Lung (tissue), 12 donors: ENCODE data around the gene GALC. TPM values are rescaled to one million over a fixed set of nuclear protein-coding genes. Genes with fewer than 3 reads are reported as not detected.

Experiments used
- ATAC-seq: fragments of 200-7000 bp; cut with Tn5 transposase; one replicate; pipeline ENCODE4 v1.9.1; 2020; ENCODE audit warnings: moderate number of reproducible peaks; ENCODE audit not compliant: insufficient read depth, low FRiP score
- DNase-seq, 3 donors: peaks; one replicate each; pipeline ENCODE4 v3.0.0-alpha.2; 2013 to 2017
- H3K27ac ChIP-seq, 2 donors: one replicate each; pipeline ENCODE4 v1.5.1; 2013; ENCODE audit warnings: mild to moderate bottlenecking in 2 of 2, moderate library complexity in 2 of 2, control low read depth in 1 of 2, inconsistent platforms in 1 of 2, low read depth in 1 of 2, low read length in 1 of 2
- H3K27me3 ChIP-seq, 3 donors: one replicate each; pipeline ENCODE4 v1.5.1; 2013; ENCODE audit warnings: low read length in 2 of 3; ENCODE audit not compliant: control insufficient read depth in 3 of 3, insufficient read depth in 3 of 3
- H3K36me3 ChIP-seq, 4 donors: one replicate each; pipeline ENCODE4 v1.5.1; 2013; ENCODE audit warnings: low read length in 4 of 4, mild to moderate bottlenecking in 1 of 4, moderate library complexity in 1 of 4; ENCODE audit not compliant: control insufficient read depth in 4 of 4, insufficient read depth in 4 of 4
- H3K4me1 ChIP-seq, 5 donors: one replicate each; pipeline ENCODE4 v1.5.1; 2013; ENCODE audit warnings: low read length in 5 of 5, mild to moderate bottlenecking in 2 of 5, moderate library complexity in 1 of 5; ENCODE audit not compliant: control insufficient read depth in 5 of 5, insufficient read depth in 5 of 5
- H3K4me3 ChIP-seq: one replicate; pipeline ENCODE4 v1.5.1; 2013; ENCODE audit warnings: mild to moderate bottlenecking, control low read depth, moderate library complexity
- H3K9ac ChIP-seq, 2 donors: one replicate each; pipeline ENCODE4 v1.5.1; 2013; ENCODE audit warnings: low read length in 2 of 2, control low read depth in 1 of 2; ENCODE audit not compliant: insufficient read depth in 1 of 2
- H3K9me3 ChIP-seq, 4 donors: one replicate each; pipeline ENCODE4 v1.5.1; 2013; ENCODE audit warnings: low read length in 3 of 4, mild to moderate bottlenecking in 1 of 4, moderate library complexity in 1 of 4; ENCODE audit not compliant: control insufficient read depth in 4 of 4, insufficient read depth in 3 of 4
- WGBS, 2 donors: extraction: QIAGEN DNeasy Blood & Tissue Kit; methylation state at CpG; one replicate each; pipeline ENCODE4 v1.1.7; 2013; 5-methylcytosine and 5-hydroxymethylcytosine counted together
- polyA plus RNA-seq, 2 donors: library from polyadenylated mRNA; stranded (reverse); fragments of 200-250 nt; gene quantifications; one replicate each; pipeline ENCODE4 v1.2.1, GENCODE V29; 2013
- total RNA-seq, 2 donors: library from RNA; depleted of rRNA in 1 of 2; stranded (reverse); fragments of >200 nt in 1 of 2; gene quantifications; one replicate each; pipeline ENCODE4 v1.2.1, GENCODE V29; 2014 to 2021
- TF ChIP-seq, protein P1 (sequence below): IDR thresholded peaks from 2 replicates; pipeline ENCODE4 v1.5.1; 2012; ENCODE audit warnings: mild to moderate bottlenecking; ENCODE audit errors: control extremely low read depth, extremely low read depth
- donor health status: control.
- donor health status: control.
- donor health status: Bipolar disorder and iron deficiency.
- donor health status: healthy.
- donor health status: DM: yes; HTN: yes; CAD: no.

Gene GALC
- total and polyA plus RNA-seq, 4 donors, result 10.0 to 51.1 (median 33.5) TPM

DNA sequence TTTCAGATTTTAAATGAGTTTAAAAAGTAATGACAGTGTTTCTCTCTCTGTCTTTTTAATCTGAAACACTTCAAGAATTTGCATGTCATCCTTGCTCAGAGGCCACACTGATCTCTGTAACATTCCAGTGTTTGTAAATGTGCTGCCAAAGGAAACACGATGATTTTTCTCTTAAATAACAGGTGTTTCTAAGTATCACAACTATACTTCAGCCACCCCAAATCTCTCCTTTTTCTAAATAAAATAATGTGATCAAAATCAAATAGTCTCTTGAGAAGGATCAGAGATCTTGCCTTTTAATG, 3.3 kb upstream of the GALC start:
- peaks cover 0 to 10% (median 2%) of the 10 kb centered on the region in 5 donors for H3K4me1 ChIP-seq
- 36 to 51% methylated on average over 1 of the region's 1 CpG for WGBS, 2 donors
- no peaks in the 10 kb centered on the region for H3K9me3 ChIP-seq
- no peak overlapping the region for H3K27ac ChIP-seq
- H3K27me3 ChIP-seq, result no peaks in the 10 kb centered on the region
- no peaks in the 10 kb centered on the region for H3K36me3 ChIP-seq
- ATAC-seq (no peak), DNase-seq (no peak)
- no peak overlapping the region for H3K4me3 ChIP-seq
- no peak overlapping the region for H3K9ac ChIP-seq
- TF ChIP-seq, protein P1, sequence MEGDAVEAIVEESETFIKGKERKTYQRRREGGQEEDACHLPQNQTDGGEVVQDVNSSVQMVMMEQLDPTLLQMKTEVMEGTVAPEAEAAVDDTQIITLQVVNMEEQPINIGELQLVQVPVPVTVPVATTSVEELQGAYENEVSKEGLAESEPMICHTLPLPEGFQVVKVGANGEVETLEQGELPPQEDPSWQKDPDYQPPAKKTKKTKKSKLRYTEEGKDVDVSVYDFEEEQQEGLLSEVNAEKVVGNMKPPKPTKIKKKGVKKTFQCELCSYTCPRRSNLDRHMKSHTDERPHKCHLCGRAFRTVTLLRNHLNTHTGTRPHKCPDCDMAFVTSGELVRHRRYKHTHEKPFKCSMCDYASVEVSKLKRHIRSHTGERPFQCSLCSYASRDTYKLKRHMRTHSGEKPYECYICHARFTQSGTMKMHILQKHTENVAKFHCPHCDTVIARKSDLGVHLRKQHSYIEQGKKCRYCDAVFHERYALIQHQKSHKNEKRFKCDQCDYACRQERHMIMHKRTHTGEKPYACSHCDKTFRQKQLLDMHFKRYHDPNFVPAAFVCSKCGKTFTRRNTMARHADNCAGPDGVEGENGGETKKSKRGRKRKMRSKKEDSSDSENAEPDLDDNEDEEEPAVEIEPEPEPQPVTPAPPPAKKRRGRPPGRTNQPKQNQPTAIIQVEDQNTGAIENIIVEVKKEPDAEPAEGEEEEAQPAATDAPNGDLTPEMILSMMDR, result no peak

DNA sequence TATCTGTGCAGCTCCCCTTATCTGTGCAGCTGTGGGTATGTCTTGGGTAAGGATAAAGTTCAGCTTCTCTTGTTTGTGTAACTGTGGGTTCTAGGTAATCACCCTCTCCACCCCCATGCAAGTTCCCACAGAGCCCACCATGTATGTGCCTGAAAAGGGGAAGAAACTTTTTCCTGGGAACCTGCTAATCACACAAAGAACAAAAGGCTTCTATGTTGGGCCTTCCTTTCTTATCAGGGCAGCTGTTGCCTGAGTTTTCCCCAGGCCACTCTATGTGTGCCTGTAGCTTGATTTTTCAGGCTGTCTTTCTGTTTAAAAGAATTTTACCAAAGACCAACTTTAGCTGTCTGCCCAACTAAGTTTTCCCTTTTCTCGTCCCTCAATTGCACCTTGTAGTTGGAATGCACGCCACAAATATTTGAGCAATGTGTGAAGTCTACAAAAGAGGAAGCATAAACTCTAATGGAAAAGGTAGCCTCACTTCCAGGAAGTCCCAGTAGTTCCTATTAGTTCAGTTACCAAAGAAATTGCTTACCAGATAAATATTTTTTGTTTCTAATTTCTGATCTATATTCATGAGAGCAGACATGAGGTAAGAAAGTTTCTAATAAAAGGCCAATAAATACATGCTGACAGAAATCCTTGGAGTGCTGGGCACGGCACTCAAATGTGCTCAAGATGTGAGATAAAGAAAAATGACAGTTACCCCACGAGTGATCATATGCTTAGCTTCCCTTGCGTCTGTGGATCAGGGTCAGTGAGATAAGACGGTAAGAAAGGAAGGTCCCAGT, 2.7 kb upstream of the GALC start:
- peaks cover 0 to 10% (median 2%) of the 10 kb centered on the region in 5 donors for H3K4me1 ChIP-seq
- no peak overlapping the region for H3K4me3 ChIP-seq
- no peaks in the 10 kb centered on the region for H3K27me3 ChIP-seq
- H3K9me3 ChIP-seq, result no peaks in the 10 kb centered on the region
- no peak overlapping the region for H3K9ac ChIP-seq
- peak overlapping the region in 1 of 2 donors; percentile 77 for H3K27ac ChIP-seq
- no peaks in the 10 kb centered on the region for H3K36me3 ChIP-seq
- ATAC-seq, result no peak
- TF ChIP-seq, protein P1, result no peak
- 27 to 55% methylated on average over 6 of the region's 6 CpGs for WGBS, 2 donors
- DNase-seq, result peak in 1 of 3 donors; percentile 13

DNA sequence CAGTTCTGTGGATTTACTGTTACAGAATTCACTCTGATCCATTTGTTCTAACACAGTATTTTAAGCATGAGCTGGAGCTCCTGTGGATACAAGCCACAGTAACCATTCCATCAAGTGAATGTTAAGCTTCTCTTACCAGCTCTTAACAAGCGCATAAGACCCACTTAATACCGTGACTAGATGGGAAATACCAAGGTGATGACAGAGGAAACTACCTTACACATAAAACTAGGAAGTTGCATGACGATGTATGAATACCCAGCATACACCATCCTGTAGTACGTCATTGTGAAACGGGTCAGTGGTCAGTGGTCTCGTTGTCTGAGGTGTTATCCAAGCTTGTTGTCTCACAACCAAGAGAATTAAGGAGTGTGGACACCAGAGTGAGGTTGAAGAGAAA, 2.0 kb upstream of the GALC start:
- no peak overlapping the region for H3K27ac ChIP-seq
- no peak for DNase-seq
- ATAC-seq, result no peak
- H3K9ac ChIP-seq, result no peak overlapping the region
- H3K9me3 ChIP-seq, result no peaks in the 10 kb centered on the region
- H3K27me3 ChIP-seq, result no peaks in the 10 kb centered on the region
- no peaks in the 10 kb centered on the region for H3K36me3 ChIP-seq
- H3K4me1 ChIP-seq, result peaks cover 0 to 10% (median 2%) of the 10 kb centered on the region in 5 donors
- H3K4me3 ChIP-seq, result no peak overlapping the region
- TF ChIP-seq, protein P1, result no peak
- 41 to 58% methylated on average over 6 of the region's 6 CpGs for WGBS, 2 donors

DNA sequence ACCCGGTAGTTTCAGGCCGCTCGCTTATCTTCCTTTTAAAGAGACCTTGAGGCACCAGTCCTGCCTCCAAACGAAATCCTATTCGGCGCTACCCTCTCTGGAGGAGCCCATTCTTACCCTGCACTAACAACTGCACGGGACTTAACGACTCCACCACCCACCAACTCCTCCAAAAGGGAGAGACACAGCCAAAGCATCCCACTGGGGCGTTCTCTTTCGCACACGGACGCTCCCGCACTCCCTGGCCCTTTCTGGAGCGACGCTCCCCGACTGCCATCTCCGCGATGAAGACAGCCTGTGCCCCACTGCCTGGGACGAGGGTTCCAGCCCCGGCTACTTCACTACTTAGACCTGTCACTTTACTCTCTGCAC, 650 bp downstream of the GALC start:
- H3K36me3 ChIP-seq, result no peaks in the 10 kb centered on the region
- peak; percentile 17 for ATAC-seq
- H3K9me3 ChIP-seq, result no peaks in the 10 kb centered on the region
- H3K27ac ChIP-seq, result peak overlapping the region; percentile 97 to 98
- TF ChIP-seq, protein P1, result no peak
- peak overlapping the region; percentile 79 for H3K4me3 ChIP-seq
- H3K27me3 ChIP-seq, result no peaks in the 10 kb centered on the region
- peak in 2 of 3 donors; percentile 56 to 64 for DNase-seq
- peak overlapping the region; percentile 82 to 83 for H3K9ac ChIP-seq
- peaks cover 0 to 10% (median 2%) of the 10 kb centered on the region in 5 donors for H3K4me1 ChIP-seq
- WGBS, 2 donors, result 10 to 11% methylated on average over 20 of the region's 20 CpGs
